ENCODE results near the gene GARIN5B.

The GARIN5B gene

DNA sequence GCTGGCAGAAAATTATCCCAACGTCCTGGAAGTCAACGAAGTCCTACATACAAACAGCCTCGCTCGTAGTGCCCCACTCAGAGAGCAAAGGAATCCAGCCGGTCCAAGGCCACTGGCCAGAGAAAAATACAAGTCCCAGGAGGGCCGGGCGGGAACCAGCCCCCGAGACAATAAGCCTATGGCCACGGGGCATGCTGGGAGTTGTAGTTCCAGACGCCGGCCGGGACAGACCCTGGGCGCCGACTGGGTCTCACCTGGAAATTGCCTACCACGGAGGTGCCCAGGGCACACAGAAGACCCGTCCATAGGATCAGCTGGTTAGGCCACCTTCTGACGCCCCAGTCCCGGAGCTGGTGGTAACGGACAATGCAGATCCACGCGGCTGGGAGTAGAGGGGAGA lies 43.3 kb downstream of the GARIN5B start:
- DNase-seq: no peak

DNA sequence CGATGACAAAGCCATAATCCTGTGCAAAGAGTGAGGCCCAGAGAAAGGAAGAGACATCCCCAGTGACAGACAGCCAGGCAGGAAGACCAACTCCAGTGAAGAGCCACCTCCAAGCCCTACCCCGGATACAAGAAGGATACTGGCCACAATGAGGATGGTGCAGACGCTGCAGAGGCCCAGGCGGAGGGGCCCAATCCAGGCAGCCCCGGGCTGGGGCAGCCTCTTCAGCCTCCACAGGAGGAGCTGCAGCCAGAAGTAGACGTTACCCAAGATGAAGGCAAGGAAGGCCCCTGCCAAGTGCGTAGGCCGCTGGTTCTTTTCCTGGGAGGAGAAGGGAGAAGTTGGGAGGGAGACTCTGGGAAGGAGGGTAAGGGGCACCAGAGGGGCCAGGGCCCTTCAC lies 46.4 kb downstream of the GARIN5B start:
- DNase-seq: no peak

- no peak for DNase-seq
Measured at GRCh38 chr19:55315956-55316525, 47.0 kb downstream of the GARIN5B start.

- DNase-seq: no peak
Measured at GRCh38 chr19:55314396-55314795, 48.7 kb downstream of the GARIN5B start.

GRCh38 chr19:55312621-55313512 lies 50.2 kb downstream of the GARIN5B start:
- no peak for DNase-seq

DNA sequence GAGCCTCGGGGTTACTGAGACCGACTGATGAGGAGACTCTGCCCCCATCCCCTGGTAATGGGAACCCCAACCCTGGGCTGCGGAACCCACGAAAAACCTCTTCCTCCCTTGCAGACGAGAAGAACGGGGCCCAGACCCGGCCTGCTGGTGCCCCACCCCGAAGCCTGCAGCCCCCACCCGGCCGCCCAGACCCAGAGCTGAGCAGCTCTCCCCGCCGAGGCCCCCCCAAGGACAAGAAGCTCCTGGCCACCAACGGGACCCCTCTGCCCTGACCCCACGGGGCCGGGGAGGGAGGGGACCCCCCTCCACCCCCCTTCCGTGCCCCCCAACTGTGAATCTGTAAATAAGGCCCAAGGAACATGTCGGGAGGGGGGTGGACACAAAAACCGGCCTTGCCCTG lies 51.3 kb downstream of the GARIN5B start:
- DNase-seq: no peak

GRCh38 chr19:55311397-55311796 lies 51.7 kb downstream of the GARIN5B start:
- no peak for DNase-seq

DNA sequence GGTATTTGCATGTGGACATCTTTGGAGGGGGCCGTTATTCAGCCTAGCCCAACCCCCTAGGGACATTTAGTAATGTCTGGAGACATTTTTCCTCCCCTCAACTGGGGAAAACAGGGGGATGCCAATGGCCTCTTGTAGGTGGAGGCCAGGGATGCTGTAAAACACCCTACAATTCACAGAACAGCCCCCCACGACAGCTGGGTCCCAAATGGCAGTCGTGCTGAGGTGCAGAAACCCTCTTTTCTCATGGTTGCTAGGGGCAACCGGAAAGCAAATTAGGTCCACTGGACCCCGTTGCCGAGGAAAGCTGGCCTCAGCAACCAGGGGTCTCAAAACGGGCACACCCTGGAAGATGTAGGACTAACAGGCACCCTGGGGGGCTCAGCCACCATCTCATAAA lies 52.6 kb downstream of the GARIN5B start:
- no peak for DNase-seq

GRCh38 chr19:55309448-55309847 lies 53.6 kb downstream of the GARIN5B start:
- DNase-seq: no peak

- no peak for DNase-seq
Measured at GRCh38 chr19:55308281-55308680, 54.8 kb downstream of the GARIN5B start.

DNA sequence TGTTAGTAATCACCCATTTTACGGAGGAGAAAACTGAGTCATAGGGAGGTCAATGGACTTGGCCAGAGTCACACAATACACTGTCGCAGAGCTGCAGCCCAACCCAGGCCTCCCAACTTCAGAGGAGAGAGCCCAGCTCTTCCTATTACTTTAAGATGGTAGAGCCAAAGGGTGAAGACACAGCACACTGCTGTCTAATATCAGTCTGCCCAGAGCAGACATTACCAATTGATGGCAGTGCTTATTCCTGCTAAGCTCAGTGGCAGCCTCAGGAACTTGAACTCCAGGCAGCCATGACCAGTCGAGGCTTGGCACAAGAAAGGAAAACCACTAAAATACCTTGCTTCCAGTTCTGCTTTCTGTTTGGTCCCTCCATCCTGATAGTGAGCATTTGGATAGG lies 56.3 kb downstream of the GARIN5B start:
- DNase-seq: no peak

DNA sequence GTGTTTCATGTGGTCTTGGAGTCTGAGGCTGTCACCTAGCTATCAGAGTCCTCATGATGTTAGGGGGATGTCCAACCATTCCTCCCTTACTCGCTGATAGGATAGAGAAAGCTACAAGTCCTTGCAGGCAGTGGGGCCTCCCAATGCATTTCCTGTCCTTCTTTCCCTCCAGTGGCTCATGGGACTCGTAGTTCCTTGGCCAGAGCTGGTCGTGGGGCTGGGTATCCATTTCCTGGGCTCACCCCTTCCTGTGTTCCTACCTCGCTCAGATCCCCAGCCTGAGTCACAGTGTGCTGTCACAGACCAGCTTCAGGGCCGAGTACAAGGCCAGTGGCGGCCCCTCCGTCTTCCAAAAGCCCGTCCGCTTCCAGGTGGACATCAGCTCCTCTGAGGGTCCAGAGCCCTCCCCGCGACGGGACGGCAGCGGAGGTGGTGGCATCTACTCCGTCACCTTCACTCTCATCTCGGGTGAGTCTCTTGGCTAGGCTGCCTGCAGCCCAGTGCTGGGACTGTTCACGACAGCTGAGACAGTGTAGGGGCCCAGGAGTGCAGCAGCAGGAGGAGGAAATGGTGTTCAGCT lies 57.0 kb downstream of the GARIN5B start:
- no peak for DNase-seq

DNA sequence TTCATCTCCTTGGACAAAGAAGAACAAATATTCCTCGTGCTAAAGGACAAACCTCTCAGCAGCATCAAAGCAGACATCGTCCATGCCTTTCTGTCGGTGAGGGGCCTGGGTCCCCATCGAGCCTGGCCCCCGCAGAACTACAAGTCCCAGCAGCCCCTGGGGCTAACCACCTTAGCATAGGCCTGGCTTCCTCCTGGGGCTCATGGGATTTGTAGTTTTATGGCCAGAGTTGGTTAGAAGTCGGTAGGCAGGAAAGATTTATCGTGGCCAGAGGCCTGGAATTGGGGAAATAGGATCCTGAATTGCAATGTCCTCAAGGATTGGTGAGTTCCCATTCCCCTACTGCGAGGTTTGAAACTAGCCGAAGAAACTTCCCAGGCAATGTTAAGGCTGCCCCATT lies 57.6 kb downstream of the GARIN5B start:
- DNase-seq: peak; percentile 73

DNA sequence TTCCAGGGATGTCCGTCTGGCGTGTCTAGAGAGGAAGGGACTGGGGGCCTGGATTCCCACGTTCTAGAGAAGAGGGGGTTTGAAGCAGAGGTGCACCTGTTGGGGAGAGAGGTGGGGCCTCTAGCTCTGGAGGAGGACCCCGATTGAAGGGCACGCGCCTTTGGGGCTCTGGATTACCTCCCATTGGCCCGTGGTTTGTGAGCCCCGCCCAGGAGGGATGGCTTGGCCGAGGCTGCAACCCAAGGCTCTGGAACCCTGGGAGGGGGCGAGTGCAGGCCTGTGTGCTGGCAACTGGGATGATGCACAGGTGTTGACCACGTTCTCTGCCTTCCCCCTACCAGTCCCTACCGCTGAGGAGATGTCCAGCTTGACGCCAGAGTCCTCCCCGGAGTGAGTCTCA lies 58.1 kb downstream of the GARIN5B start:
- no peak for DNase-seq
